ENCODE measurements around the gene GSTA4. TPM values are rescaled to one million over a fixed set of nuclear protein-coding genes. Genes with fewer than 3 reads are reported as not detected.

Gene GSTA4
- total RNA-seq, 1 donor from 2014 or later, result 69.7 TPM

Other genes starting within 250 kb of the GSTA4 start
- gene GSTA2, start 231.8 kb downstream of the GSTA4 start, total RNA-seq, result not detected in 2 replicates
- gene GSTA1, start 191.5 kb downstream of the GSTA4 start, total RNA-seq, result not detected in 2 replicates
- gene GSTA5, start 154.5 kb downstream of the GSTA4 start, total RNA-seq, result not detected in 2 replicates
- not detected in 2 replicates for gene GSTA3, start 85.6 kb downstream of the GSTA4 start, total RNA-seq
- gene CILK1, start 66.5 kb upstream of the GSTA4 start, total RNA-seq, result 21.9 and 22.1 TPM in 2 replicates
- gene FBXO9, start 70.1 kb upstream of the GSTA4 start, total RNA-seq, result 70.7 and 79.2 TPM in 2 replicates
- gene GCM1, start 153.6 kb upstream of the GSTA4 start, total RNA-seq, result not detected in 2 replicates